ENCODE results near the gene CALHM5. TPM values are rescaled to one million over a fixed set of nuclear protein-coding genes. Genes with fewer than 3 reads are reported as not detected.
"Not testable (repeated sequence)": the region's sequence is repeated elsewhere in the genome, so short reads cannot be mapped to it uniquely, and the experiment has no call there.

CALHM5 gene
- 2.9 TPM for total RNA-seq
- long read RNA-seq, full-length matches to known transcripts = 4 of 4 reads
- long read RNA-seq, partial matches to known transcripts = 0 of 4 reads
- long read RNA-seq, other reads (novel, unspliced or antisense) = 0 of 4 reads

GRCh38 chr6:116511424-116512110 lies at the start of gene CALHM5:
Gene CALHM5 (plus strand): TSS chr6:116511639. CDS start chr6:116511697, 58 bp downstream.
- ATAC-seq = peak; percentile 90
- peak; percentile 69 for DNase-seq (ENCODE audit: missing footprints)
- intact Hi-C loops (cut with DNase I) = loop anchor here (2.0 kb wide), 1 partner anchor 17 kb away; no protein-coding TSS in a partner anchor

- ATAC-seq = peak; percentile 63
- intact Hi-C loops (cut with DNase I) = no loop called here
- DNase-seq (ENCODE audit: missing footprints) = peak; percentile 91
These were observed 49.2 kb upstream of the CALHM5 start for GRCh38 chr6:116461932-116462885.

GRCh38 chr6:116463301-116463700 lies 48.1 kb upstream of the CALHM5 start:
- ATAC-seq = no peak
- DNase-seq (ENCODE audit: missing footprints) = no peak
- intact Hi-C loops (cut with DNase I) = no loop called here

- DNase-seq (ENCODE audit: missing footprints) = no peak
- intact Hi-C loops (cut with DNase I) = no loop called here
- no peak for ATAC-seq
These were observed 46.2 kb upstream of the CALHM5 start for GRCh38 chr6:116465246-116465645.

GRCh38 chr6:116467096-116467495 lies 44.3 kb upstream of the CALHM5 start:
- DNase-seq (ENCODE audit: missing footprints) (no peak), ATAC-seq (no peak)
- intact Hi-C loops (cut with DNase I) = no loop called here

GRCh38 chr6:116467514-116467913 lies 43.9 kb upstream of the CALHM5 start:
- no peak for DNase-seq (ENCODE audit: missing footprints)
- no peak for ATAC-seq
- intact Hi-C loops (cut with DNase I) = no loop called here

GRCh38 chr6:116468293-116468692 lies 43.1 kb upstream of the CALHM5 start:
- intact Hi-C loops (cut with DNase I) = no loop called here
- peak; percentile 72 for ATAC-seq

GRCh38 chr6:116471531-116471930 lies 39.9 kb upstream of the CALHM5 start:
- ATAC-seq (no peak), DNase-seq (ENCODE audit: missing footprints) (no peak)
- intact Hi-C loops (cut with DNase I) = no loop called here

More at GRCh38 chr6:116468293-116468692, 43.1 kb upstream of the CALHM5 start:
- no peak for DNase-seq (ENCODE audit: missing footprints)

GRCh38 chr6:116472706-116473105 lies 38.7 kb upstream of the CALHM5 start:
- DNase-seq (ENCODE audit: missing footprints) = no peak
- intact Hi-C loops (cut with DNase I) = no loop called here
- no peak for ATAC-seq

GRCh38 chr6:116475141-116475540 lies 36.3 kb upstream of the CALHM5 start:
- no peak for ATAC-seq
- intact Hi-C loops (cut with DNase I) = no loop called here

GRCh38 chr6:116476002-116476678 lies 35.3 kb upstream of the CALHM5 start:
- no peak for DNase-seq (ENCODE audit: missing footprints)
- peak; percentile 59 for ATAC-seq

More at GRCh38 chr6:116475141-116475540, 36.3 kb upstream of the CALHM5 start:
- DNase-seq (ENCODE audit: missing footprints) = no peak

GRCh38 chr6:116482780-116483179 lies 28.7 kb upstream of the CALHM5 start:
- no peak for DNase-seq (ENCODE audit: missing footprints)
- intact Hi-C loops (cut with DNase I) = no loop called here

More at GRCh38 chr6:116476002-116476678, 35.3 kb upstream of the CALHM5 start:
- intact Hi-C loops (cut with DNase I) = no loop called here

GRCh38 chr6:116483616-116484015 lies 27.8 kb upstream of the CALHM5 start:
- intact Hi-C loops (cut with DNase I) = no loop called here
- ATAC-seq (no peak), DNase-seq (ENCODE audit: missing footprints) (no peak)

More at GRCh38 chr6:116482780-116483179, 28.7 kb upstream of the CALHM5 start:
- no peak for ATAC-seq

GRCh38 chr6:116485559-116486184 lies 25.8 kb upstream of the CALHM5 start:
- intact Hi-C loops (cut with DNase I) = no loop called here
- no peak for ATAC-seq

GRCh38 chr6:116491610-116492330 lies 19.7 kb upstream of the CALHM5 start:
- no peak for ATAC-seq
- intact Hi-C loops (cut with DNase I) = no loop called here
- DNase-seq (ENCODE audit: missing footprints) = no peak

More at GRCh38 chr6:116485559-116486184, 25.8 kb upstream of the CALHM5 start:
- DNase-seq (ENCODE audit: missing footprints) = no peak

GRCh38 chr6:116492331-116493067 lies 18.9 kb upstream of the CALHM5 start:
- no peak for ATAC-seq
- DNase-seq (ENCODE audit: missing footprints) = no peak
- intact Hi-C loops (cut with DNase I) = no loop called here

GRCh38 chr6:116495161-116495560 lies 16.3 kb upstream of the CALHM5 start:
- DNase-seq (ENCODE audit: missing footprints); intact Hi-C loops (cut with DNase I); ATAC-seq: not testable (repeated sequence)

Measured in Right ventricle myocardium inferior (tissue), 1 donor.